TTC549 (cell line): Measurements from ENCODE around the gene STK17A.
"Not testable (repeated sequence)": the region's sequence is repeated elsewhere in the genome, so short reads cannot be mapped to it uniquely, and the experiment has no call there.

Experiments used
- FAIRE-seq: peaks from 2 replicates; lab custom pipeline; 2012; peaks lifted over from hg19 to GRCh38; lab: Jason Lieb, UNC

The STK17A gene

GRCh38 chr7:43600056-43600455 lies 17.1 kb downstream of the STK17A start:
- FAIRE-seq: no peak

- no peak for FAIRE-seq
Observed at GRCh38 chr7:43602256-43602655, 19.3 kb downstream of the STK17A start.

DNA sequence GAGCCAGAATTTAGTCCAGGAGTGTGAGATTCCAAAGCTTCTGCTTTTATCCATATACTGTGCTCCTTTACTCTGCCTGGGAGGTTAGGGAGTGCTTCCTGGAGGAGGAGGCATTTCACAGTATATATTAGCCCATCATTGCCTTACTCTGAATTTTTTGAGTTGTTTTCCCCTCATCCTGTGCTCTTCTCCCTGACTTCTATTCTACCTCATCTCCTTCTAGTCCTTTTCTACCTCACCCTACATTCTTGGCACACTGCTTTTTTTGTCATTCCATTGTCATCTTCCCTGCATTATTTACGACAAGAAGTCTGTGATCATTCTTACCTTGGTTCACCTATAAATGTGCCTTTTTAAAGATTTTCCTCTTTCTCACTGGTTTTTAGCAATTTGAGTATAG lies 21.3 kb downstream of the STK17A start:
- FAIRE-seq: no peak

GRCh38 chr7:43609097-43609496 lies 26.2 kb downstream of the STK17A start:
- FAIRE-seq: no peak

GRCh38 chr7:43612128-43612527 lies 29.2 kb downstream of the STK17A start:
- no peak for FAIRE-seq

GRCh38 chr7:43612599-43613589 lies 30.0 kb downstream of the STK17A start:
- FAIRE-seq: no peak

- no peak for FAIRE-seq
Observed at GRCh38 chr7:43615558-43616145, 32.7 kb downstream of the STK17A start.

GRCh38 chr7:43616977-43617376 lies 34.1 kb downstream of the STK17A start:
- FAIRE-seq: no peak

DNA sequence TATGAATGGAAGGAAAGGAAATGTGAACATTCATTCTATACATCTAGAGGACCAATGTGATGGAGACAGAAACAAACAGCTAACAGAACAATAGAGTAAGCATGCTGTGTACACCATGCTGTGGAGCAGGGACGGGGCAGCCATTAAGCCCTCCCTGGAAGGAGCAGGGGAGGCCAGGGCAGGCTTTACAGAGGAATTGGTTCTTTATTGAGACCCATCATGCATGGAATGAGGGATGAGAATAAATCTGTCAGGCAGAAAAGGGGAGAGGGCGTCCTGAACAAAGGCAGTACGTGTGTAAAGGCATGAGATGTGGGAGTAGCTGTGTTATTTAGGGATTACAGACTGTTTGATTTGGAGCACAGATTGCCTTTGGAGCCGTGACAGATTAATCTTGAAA lies 35.2 kb downstream of the STK17A start:
- FAIRE-seq: no peak

DNA sequence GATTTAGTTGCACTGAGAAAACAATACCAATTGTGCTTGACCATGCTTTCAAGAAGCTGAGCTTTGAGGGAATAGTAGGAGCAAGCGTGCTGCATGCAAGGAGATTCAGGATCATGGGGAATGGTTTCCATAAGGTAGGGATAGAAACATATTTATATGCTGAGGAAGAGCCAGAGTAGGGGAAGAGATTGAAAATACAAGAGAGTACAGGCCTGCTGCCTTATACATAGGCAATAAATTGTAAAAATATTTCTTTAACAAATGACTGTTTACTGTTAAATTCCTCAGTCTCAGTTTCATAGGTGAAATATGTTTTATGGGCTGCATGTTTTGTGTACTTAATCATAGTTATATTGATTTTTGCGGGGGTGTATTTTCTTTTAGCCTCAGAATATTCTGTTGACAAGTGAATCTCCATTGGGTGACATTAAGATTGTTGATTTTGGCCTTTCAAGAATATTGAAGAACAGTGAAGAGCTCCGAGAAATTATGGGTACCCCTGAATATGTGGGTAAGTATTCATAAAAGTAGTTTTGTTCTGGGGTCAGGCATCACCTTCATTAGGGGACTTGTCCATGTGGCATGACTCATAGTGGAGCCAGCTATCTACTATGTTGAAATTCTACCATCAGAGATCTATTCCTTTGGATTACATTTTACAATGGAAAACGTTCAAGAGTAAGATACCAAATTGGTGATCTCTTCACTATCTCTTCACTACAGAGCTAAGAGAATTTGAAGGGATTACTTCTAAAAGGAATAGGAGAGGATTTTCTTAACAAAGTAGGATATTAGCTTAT lies 36.5 kb downstream of the STK17A start:
- no peak for FAIRE-seq

DNA sequence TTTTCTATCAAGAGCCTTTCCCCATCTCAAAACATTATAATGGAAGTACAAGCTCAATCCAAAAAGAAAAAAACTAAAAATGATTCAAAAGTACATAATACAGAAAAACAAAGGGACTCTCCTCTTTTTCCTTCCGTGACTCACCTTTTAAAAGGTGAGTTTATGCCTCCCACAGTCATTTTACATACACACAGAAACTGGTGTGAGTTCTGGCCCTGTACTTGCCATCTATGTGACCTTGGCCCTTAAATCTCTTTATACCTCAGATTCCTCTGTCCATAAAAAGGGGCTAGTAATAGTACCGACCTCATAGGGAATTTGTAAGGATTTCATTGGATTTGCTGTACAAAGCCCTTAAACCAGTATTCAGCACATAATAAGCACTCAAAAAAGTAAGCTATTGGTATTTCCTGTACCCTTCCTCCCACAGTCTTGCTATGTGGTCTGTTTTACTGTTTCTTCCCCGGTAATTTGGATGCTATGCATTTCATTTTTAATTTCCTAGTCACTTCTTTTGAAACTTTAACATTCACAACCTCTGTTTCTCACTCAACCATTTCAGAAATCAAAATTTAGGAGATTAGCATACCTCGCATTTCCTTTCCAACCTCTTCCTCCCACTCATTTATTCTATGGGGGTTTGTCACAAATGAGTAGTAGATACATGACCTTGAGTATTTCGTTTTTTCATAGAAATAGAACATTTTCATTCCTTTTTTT lies 39.0 kb downstream of the STK17A start:
- FAIRE-seq: no peak

DNA sequence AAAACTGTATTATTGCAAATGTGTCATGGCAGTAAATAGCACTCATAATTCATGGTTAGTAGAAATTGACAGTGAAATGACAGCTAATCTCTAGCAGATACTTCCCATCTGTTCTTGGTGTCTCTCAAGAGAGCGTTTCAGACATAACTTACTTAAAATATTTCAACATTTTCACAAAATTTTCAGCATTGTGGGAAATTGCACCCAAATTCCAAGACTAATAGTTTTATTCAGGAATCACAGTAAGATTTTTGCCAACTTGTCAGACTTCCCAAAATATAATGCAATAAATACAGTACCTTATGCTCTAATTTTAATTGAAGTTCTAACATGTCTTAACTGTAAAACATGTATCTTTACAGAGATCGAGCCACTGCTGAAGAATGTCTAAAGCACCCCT lies 41.2 kb downstream of the STK17A start:
- no peak for FAIRE-seq

GRCh38 chr7:43625453-43625852 lies 42.5 kb downstream of the STK17A start:
- FAIRE-seq: no peak

DNA sequence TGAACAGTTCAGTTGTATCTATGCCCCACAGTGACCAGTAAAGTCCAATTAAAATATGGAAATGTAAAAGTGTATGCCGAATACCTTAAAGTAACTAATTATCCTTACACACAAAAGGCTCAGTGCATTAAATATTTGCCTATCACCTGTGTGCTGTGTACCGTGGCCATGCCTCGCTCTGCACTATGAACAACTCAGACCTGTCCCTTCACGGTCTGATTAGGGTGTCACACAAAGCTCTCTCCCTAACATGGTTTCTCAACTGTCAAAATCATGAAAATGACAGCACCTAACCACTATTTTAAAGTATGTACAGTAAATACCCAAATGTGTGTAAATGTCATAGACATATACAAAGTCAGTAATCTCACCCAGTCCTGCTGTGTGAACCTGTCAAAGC lies 43.1 kb downstream of the STK17A start:
- no peak for FAIRE-seq

- FAIRE-seq: no peak
Observed at GRCh38 chr7:43626695-43627094, 43.8 kb downstream of the STK17A start.

GRCh38 chr7:43627798-43628197 lies 44.9 kb downstream of the STK17A start:
- not testable (repeated sequence) for FAIRE-seq

DNA sequence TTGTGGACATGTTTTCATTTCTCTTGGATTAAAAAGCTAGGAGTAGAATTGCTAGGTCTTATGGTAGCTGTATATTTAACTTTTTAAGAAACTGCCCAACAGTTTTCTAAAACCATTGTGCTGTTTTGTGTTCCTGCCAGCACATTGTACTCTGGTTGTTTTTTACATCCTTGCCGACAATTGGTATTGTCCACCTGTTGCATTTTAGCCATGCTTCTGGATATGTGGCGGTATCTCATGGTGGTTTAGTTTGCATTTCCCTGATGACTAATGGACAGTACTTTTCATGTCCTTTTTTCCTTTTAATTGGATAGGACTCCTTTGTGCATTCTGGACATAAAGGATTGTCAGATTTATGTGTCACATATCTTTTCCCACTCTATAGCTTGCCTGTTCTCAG lies 45.5 kb downstream of the STK17A start:
- no peak for FAIRE-seq

DNA sequence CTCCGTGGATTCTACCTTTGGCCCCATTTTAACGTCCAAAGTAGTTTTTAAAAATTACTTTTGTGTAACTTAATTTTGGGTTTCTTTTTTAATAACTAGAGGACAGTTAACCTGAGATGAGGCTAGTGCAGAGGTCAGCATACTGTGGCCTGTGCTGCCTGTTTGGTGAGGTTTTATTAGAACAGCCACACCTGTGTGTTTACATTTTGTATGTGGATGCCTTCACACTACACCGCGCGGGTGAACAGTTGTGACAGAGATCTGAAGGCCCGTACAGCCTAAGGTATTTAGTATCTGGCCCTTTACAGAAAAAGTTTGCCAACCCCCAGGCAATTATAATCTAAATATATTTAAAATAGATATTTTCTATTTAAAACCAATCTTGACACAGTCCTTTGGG lies 46.9 kb downstream of the STK17A start:
- no peak for FAIRE-seq

DNA sequence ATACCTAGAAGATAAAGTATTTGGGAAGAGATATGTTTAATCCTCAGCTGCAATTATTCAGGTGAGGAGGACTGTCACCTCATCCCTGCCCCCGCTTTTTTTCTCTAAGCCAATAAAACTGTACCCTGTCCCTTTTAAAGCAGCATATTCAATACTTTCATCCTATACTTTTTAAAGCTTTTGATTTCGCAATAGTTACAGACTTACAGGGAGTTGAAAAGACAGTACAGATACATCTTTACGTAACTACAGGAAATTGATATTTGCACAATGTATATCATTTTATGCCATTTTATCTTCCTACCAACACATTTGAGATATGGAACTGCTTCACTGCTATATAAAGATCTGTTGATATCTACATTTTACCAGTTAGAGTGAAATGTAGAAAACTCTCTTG lies 47.6 kb downstream of the STK17A start:
- FAIRE-seq: no peak

DNA sequence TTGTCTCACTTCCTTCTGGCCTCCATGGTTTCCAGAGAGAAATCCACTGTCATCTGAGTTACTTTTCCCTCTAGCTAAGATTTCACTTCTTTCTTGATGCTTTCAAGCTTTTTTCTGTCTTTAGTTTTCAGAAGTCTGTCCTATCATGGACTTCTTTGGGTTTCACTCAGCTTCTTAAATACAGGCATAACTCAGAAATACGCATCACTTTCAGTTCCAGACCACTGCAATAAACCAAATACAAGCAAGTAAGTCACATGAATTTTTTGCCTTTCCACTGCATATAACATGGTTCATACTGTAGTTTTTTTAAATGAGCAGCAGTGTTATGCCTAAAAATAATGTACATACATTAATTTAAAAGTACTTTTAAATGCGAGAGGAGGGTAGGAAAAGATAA lies 48.7 kb downstream of the STK17A start:
- FAIRE-seq: no peak

DNA sequence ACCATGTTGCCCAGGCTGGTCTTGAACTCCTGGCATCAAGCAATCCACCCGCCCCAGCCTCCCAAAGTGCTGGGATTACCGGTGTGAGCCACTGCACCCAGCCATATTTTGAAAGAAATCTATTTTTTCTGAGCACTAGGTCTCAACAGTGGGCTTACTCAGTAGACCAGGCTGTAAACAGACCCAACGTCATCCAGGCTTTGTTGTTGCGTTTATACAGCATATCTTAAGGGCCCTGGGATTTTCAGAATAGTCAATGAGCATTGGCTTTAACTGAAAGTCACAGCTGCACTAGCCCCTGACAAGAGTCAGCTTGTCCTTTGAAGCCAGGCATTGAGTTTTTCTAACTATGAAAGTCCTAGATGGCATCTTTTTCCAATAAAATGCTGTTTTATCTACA lies 49.8 kb downstream of the STK17A start:
- no peak for FAIRE-seq

- no peak for FAIRE-seq
Observed at GRCh38 chr7:43634384-43634783, 51.5 kb downstream of the STK17A start.
